Activated naive CD4-positive, alpha-beta T cell treated with anti-CD3 and anti-CD28 coated beads, Interleukin-2, amount 10 ng/mL, durations not matched to agents 5 hours and 36 hours (primary cell): ENCODE data around the gene SYT1. TPM values are rescaled to one million over a fixed set of nuclear protein-coding genes. Genes with fewer than 3 reads are reported as not detected.

Experiments used
- microRNA-seq: library from miRNA; unstranded; fragments of <30 nt; microRNA quantifications from one replicate; pipeline ENCODE4 v1.2.0, GENCODE V29; 2022; ENCODE audit warnings: borderline microRNAs expressed, borderline replicate concordance
- total RNA-seq, 2 experiments: library from RNA; stranded (reverse); gene quantifications; one replicate each; pipeline ENCODE4 v1.2.3, GENCODE V29; 2021

The SYT1 gene
- total RNA-seq = not detected

DNA sequence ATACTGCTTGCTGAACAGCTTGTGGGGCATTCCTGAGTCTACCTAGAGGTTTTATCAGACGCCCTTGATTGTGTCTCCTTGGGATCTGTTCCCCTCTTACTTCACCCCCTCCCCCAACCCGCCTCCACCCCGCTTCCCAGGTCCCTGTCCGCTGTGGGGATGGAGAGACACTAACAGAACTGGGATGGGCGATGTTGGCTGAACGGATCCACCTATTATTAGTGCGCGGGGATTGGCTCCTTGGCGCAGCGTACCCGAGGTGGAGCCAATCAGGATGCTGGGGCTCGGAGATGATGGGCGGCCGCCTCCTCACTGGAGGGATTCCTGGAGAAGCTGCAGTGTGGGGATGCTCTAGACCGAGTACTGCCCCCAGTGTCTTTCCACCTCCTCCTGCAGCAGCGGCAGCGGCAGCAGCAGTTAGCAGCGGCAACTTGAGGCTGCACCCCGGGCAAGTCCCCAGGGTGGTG is at the start of gene SYT1:
SYT1 (plus strand) TSS at position 372 of the 467 bp plus-strand sequence.

Small RNA genes lying within 50 kb of the gene (microRNA-seq; reads per million reads assigned to microRNA genes)
- not detected for gene MIR1252
